D721Med (cell line): ENCODE measurements around the gene TRAT1.
"Not testable (repeated sequence)": the region's sequence is repeated elsewhere in the genome, so short reads cannot be mapped to it uniquely, and the experiment has no call there.

ENCODE experiments used
- DNase-seq: peaks from one replicate; pipeline ENCODE4 v3.0.0; 2011; ENCODE audit warnings: low spot score; ENCODE audit not compliant: insufficient read length
- FAIRE-seq: peaks from 2 replicates; lab custom pipeline; 2011; peaks lifted over from hg19 to GRCh38; lab: Jason Lieb, UNC
- CTCF ChIP-seq: IDR thresholded peaks from 2 replicates; pipeline ENCODE4 v1.5.1; 2012; ENCODE audit warnings: mild to moderate bottlenecking, control low read depth; ENCODE audit not compliant: insufficient read depth; ENCODE audit errors: missing control alignments

Gene TRAT1

GRCh38 chr3:108806316-108806715, 16.3 kb upstream of the TRAT1 start:
- FAIRE-seq: no peak
- no peak for DNase-seq
- TF ChIP-seq CTCF: no peak

GRCh38 chr3:108818404-108818803, 4.2 kb upstream of the TRAT1 start:
- peak; percentile 21 for TF ChIP-seq CTCF
- DNase-seq (no peak), FAIRE-seq (no peak)

GRCh38 chr3:108820586-108820985, 2.0 kb upstream of the TRAT1 start:
- FAIRE-seq: no peak
- TF ChIP-seq CTCF: no peak
- no peak for DNase-seq

GRCh38 chr3:108823227-108823626, 641 bp downstream of the TRAT1 start:
- DNase-seq (no peak), FAIRE-seq (no peak)

GRCh38 chr3:108823803-108824202, 1.2 kb downstream of the TRAT1 start:
- DNase-seq, FAIRE-seq: not testable (repeated sequence)

More at GRCh38 chr3:108823227-108823626, 641 bp downstream of the TRAT1 start:
- TF ChIP-seq CTCF: no peak

GRCh38 chr3:108826309-108827187, 4.0 kb downstream of the TRAT1 start:
- FAIRE-seq (no peak), DNase-seq (no peak)
- no peak for TF ChIP-seq CTCF

- DNase-seq: no peak
- TF ChIP-seq CTCF: no peak
- no peak for FAIRE-seq
Observed at GRCh38 chr3:108830381-108830780, 7.8 kb downstream of the TRAT1 start.
